Mucosa of gallbladder (tissue), 1 donor: ENCODE measurements around the gene GALC. TPM values are rescaled to one million over a fixed set of nuclear protein-coding genes. Genes with fewer than 3 reads are reported as not detected.

Experiments used
- DNase-seq: peaks from one replicate; pipeline ENCODE4 v3.0.0-alpha.2; 2020; ENCODE audit warnings: low spot score
- total RNA-seq: library from RNA; stranded (reverse); gene quantifications from one replicate; pipeline ENCODE4 v1.2.1, GENCODE V29; 2021
- donor health status: DM: no; HTN: no; CAD: no.

GALC gene
- total RNA-seq, 1 donor from 2014 or later: 31.3 TPM

GRCh38 chr14:87955501-87955900 is 37.5 kb downstream of the GALC start:
- no peak for DNase-seq

- no peak for DNase-seq
Measured at GRCh38 chr14:87952307-87953094, 40.5 kb downstream of the GALC start.

GRCh38 chr14:87944987-87945604 is 47.9 kb downstream of the GALC start:
- DNase-seq: no peak

GRCh38 chr14:87940894-87941293 is 52.1 kb downstream of the GALC start:
- DNase-seq: no peak

- DNase-seq: no peak
Measured at GRCh38 chr14:87940382-87940781, 52.6 kb downstream of the GALC start.

- DNase-seq: no peak
Measured at GRCh38 chr14:87935886-87936285, 57.1 kb downstream of the GALC start.

- DNase-seq: no peak
Measured at GRCh38 chr14:87935081-87935828, 57.7 kb downstream of the GALC start.

- DNase-seq: no peak
Measured at GRCh38 chr14:87934185-87934584, 58.8 kb downstream of the GALC start.

- no peak for DNase-seq
Measured at GRCh38 chr14:87916886-87917275, 76.1 kb downstream of the GALC start.

GRCh38 chr14:87916103-87916885 is 76.7 kb downstream of the GALC start:
- no peak for DNase-seq

GRCh38 chr14:87908550-87908949 is 84.4 kb downstream of the GALC start:
- DNase-seq: no peak

GRCh38 chr14:87901652-87902051 is 91.3 kb downstream of the GALC start:
- DNase-seq: no peak

- no peak for DNase-seq
Measured at GRCh38 chr14:87901236-87901635, 91.7 kb downstream of the GALC start.

- no peak for DNase-seq
Measured at GRCh38 chr14:87899228-87899627, 93.8 kb downstream of the GALC start.

GRCh38 chr14:87898301-87898700 is 94.7 kb downstream of the GALC start:
- DNase-seq: no peak

- no peak for DNase-seq
Measured at GRCh38 chr14:87896393-87897380, 96.3 kb downstream of the GALC start.

- DNase-seq: no peak
Measured at GRCh38 chr14:87894920-87895319, 98.1 kb downstream of the GALC start.

GRCh38 chr14:87892763-87893162 is 100.2 kb downstream of the GALC start:
- no peak for DNase-seq

GRCh38 chr14:87888136-87888999 is 104.6 kb downstream of the GALC start:
- DNase-seq: no peak

GRCh38 chr14:87883750-87884149 is 109.2 kb downstream of the GALC start:
- no peak for DNase-seq
